GM19397 (cell line): ENCODE measurements around the gene LASP1.

ENCODE experiments used
- ATAC-seq: cut with Tn5 transposase; IDR thresholded peaks from one replicate; pipeline ENCODE4 v1.9.1; 2021; ENCODE audit warnings: mild to moderate bottlenecking, moderate library complexity; ENCODE audit not compliant: unreplicated experiment

Gene LASP1

GRCh38 chr17:38868817-38869525, 887 bp upstream of the LASP1 start:
- peak; percentile 37 for ATAC-seq

GRCh38 chr17:38870259-38871165, 654 bp downstream of the LASP1 start:
- no peak for ATAC-seq

GRCh38 chr17:38871247-38872015, 1.6 kb downstream of the LASP1 start:
- no peak for ATAC-seq

GRCh38 chr17:38872027-38872511, 2.2 kb downstream of the LASP1 start:
- ATAC-seq, result no peak

GRCh38 chr17:38872671-38873385, 3.0 kb downstream of the LASP1 start:
- no peak for ATAC-seq

GRCh38 chr17:38873640-38874380, 4.0 kb downstream of the LASP1 start:
- ATAC-seq, result no peak

GRCh38 chr17:38874505-38875400, 4.9 kb downstream of the LASP1 start:
- ATAC-seq, result no peak

- ATAC-seq, result no peak
These were observed 5.7 kb downstream of the LASP1 start for GRCh38 chr17:38875477-38876075.

GRCh38 chr17:38877130-38877851, 7.4 kb downstream of the LASP1 start:
- no peak for ATAC-seq

GRCh38 chr17:38879878-38880665, 10.2 kb downstream of the LASP1 start:
- ATAC-seq, result no peak

GRCh38 chr17:38881600-38882191, 11.8 kb downstream of the LASP1 start:
- ATAC-seq, result no peak

GRCh38 chr17:38882870-38883269, 13.0 kb downstream of the LASP1 start:
- no peak for ATAC-seq

- ATAC-seq, result no peak
These were observed 14.0 kb downstream of the LASP1 start for GRCh38 chr17:38883592-38884526.

GRCh38 chr17:38885044-38885727, 15.3 kb downstream of the LASP1 start:
- no peak for ATAC-seq
